ENCODE measurements around the gene MAN2A1.
"Not testable (repeated sequence)": the region's sequence is repeated elsewhere in the genome, so short reads cannot be mapped to it uniquely, and the experiment has no call there.

GRCh38 chr5:109893271-109893670, 203.5 kb downstream of the MAN2A1 start:
- not testable (repeated sequence) for TF ChIP-seq CTCF (optimal IDR thresholded peaks at IDR 0.05 in 1 of 3, IDR thresholded peaks at IDR 0.05 in 1 of 3, conservative IDR thresholded peaks at IDR 0.05 in 1 of 3; ENCODE audit: extremely low read depth in 1 of 3, insufficient read depth in 2 of 3, low read length in 3 of 3); EZH2 (IDR thresholded peaks at IDR 0.05; ENCODE audit: low read length)

Measured in keratinocyte (primary cell).